ENCODE data around the gene CST4.

CST4 gene

GRCh38 chr20:23641936-23642751 lies 46.7 kb downstream of the CST4 start:
- DNase-seq, result no peak
- H3K4me3 Mint-ChIP-seq, result no peak overlapping the region
- H3K27me3 Mint-ChIP-seq (ENCODE audit: low read depth, poor library complexity), result no peaks in the 10 kb centered on the region
- peaks cover 29% of the 10 kb centered on the region for H3K4me1 Mint-ChIP-seq
- H3K27ac Mint-ChIP-seq, result no peak overlapping the region
- TF ChIP-seq CTCF (IDR thresholded peaks at IDR 0.05), result no peak
- H3K9me3 Mint-ChIP-seq, result no peaks in the 10 kb centered on the region
- no peaks in the 10 kb centered on the region for H3K36me3 Mint-ChIP-seq (ENCODE audit: low read depth)

- H3K27me3 Mint-ChIP-seq (ENCODE audit: low read depth, poor library complexity), result peaks cover 5% of the 10 kb centered on the region
- no peaks in the 10 kb centered on the region for H3K36me3 Mint-ChIP-seq (ENCODE audit: low read depth)
- H3K4me1 Mint-ChIP-seq, result peaks cover 41% of the 10 kb centered on the region
- TF ChIP-seq CTCF (IDR thresholded peaks at IDR 0.05), result no peak
- H3K4me3 Mint-ChIP-seq, result no peak overlapping the region
- H3K9me3 Mint-ChIP-seq, result no peaks in the 10 kb centered on the region
- peak overlapping the region; percentile 25 for H3K27ac Mint-ChIP-seq
- no peak for DNase-seq
Measured at GRCh38 chr20:23640671-23641667, 47.9 kb downstream of the CST4 start.

GRCh38 chr20:23640018-23640601 lies 48.7 kb downstream of the CST4 start:
- Mint-ChIP-seq H3K4me3 (no peak overlapping the region), H3K27me3 (ENCODE audit: low read depth, poor library complexity) (peaks cover 6% of the 10 kb centered on the region), H3K36me3 (ENCODE audit: low read depth) (peaks cover under 1% of the 10 kb centered on the region), H3K4me1 (peaks cover 50% of the 10 kb centered on the region), H3K27ac (no peak overlapping the region), H3K9me3 (no peaks in the 10 kb centered on the region)
- no peak for TF ChIP-seq CTCF (IDR thresholded peaks at IDR 0.05)
- DNase-seq, result no peak

GRCh38 chr20:23639490-23639958 lies 49.3 kb downstream of the CST4 start:
- Mint-ChIP-seq H3K36me3 (ENCODE audit: low read depth) (peaks cover 7% of the 10 kb centered on the region), H3K4me1 (peaks cover 55% of the 10 kb centered on the region), H3K4me3 (no peak overlapping the region), H3K27me3 (ENCODE audit: low read depth, poor library complexity) (peaks cover 6% of the 10 kb centered on the region), H3K27ac (no peak overlapping the region), H3K9me3 (no peaks in the 10 kb centered on the region)
- no peak for DNase-seq
- no peak for TF ChIP-seq CTCF (IDR thresholded peaks at IDR 0.05)

GRCh38 chr20:23638309-23638708 lies 50.5 kb downstream of the CST4 start:
- TF ChIP-seq CTCF (IDR thresholded peaks at IDR 0.05), result no peak
- no peak for DNase-seq
- H3K36me3 Mint-ChIP-seq (ENCODE audit: low read depth), result peaks cover 15% of the 10 kb centered on the region
- no peak overlapping the region for H3K4me3 Mint-ChIP-seq
- H3K27me3 Mint-ChIP-seq (ENCODE audit: low read depth, poor library complexity), result peaks cover 6% of the 10 kb centered on the region
- no peaks in the 10 kb centered on the region for H3K9me3 Mint-ChIP-seq
- H3K27ac Mint-ChIP-seq, result no peak overlapping the region
- H3K4me1 Mint-ChIP-seq, result peaks cover 64% of the 10 kb centered on the region

Data from nephron progenitor cell (in vitro differentiated cells).